Measurements from ENCODE around the gene KCNJ8. TPM values are rescaled to one million over a fixed set of nuclear protein-coding genes. Genes with fewer than 3 reads are reported as not detected.

The KCNJ8 gene
- total and polyA plus RNA-seq, 12 donors = 13.8 to 128 (median 54.8) TPM

DNA sequence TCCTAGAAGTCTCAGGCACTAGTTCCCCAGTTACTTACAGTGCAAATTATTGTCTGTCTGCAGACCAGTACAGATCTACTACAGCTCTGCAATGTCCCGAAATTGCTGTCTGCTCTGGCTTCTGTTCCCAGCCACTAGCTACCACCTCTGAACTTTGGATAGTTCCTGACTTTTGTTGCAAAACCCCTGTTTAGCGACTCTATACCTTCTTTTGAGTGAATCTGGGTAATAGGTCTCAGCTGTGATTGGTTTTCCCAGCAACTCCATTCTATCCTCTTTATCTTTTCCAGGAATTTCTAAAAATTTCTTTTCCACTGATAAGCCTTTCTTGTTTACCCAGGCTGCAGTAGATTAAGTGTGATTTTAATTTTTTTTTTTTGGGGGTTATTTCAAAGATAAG lies 16.8 kb downstream of the KCNJ8 start:
- Histone ChIP-seq H3K36me3 (no peaks in the 10 kb centered on the region), H3K27me3 (no peaks in the 10 kb centered on the region), H3K9me3 (no peaks in the 10 kb centered on the region), H3K4me1 (peaks cover 0 to 14% (median 0%) of the 10 kb centered on the region in 9 donors), H3K4me3 (no peak overlapping the region), H3K27ac (no peak overlapping the region)
- intact Hi-C loops (cut with DNase I) = no loop called here
- TF ChIP-seq, protein P1, sequence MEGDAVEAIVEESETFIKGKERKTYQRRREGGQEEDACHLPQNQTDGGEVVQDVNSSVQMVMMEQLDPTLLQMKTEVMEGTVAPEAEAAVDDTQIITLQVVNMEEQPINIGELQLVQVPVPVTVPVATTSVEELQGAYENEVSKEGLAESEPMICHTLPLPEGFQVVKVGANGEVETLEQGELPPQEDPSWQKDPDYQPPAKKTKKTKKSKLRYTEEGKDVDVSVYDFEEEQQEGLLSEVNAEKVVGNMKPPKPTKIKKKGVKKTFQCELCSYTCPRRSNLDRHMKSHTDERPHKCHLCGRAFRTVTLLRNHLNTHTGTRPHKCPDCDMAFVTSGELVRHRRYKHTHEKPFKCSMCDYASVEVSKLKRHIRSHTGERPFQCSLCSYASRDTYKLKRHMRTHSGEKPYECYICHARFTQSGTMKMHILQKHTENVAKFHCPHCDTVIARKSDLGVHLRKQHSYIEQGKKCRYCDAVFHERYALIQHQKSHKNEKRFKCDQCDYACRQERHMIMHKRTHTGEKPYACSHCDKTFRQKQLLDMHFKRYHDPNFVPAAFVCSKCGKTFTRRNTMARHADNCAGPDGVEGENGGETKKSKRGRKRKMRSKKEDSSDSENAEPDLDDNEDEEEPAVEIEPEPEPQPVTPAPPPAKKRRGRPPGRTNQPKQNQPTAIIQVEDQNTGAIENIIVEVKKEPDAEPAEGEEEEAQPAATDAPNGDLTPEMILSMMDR (IDR thresholded peaks at IDR 0.05) = no peak
- DNase-seq = no peak
- ATAC-seq = no peak
- WGBS, 2 donors = 67 to 80% methylated on average over 2 of the region's 2 CpGs

DNA sequence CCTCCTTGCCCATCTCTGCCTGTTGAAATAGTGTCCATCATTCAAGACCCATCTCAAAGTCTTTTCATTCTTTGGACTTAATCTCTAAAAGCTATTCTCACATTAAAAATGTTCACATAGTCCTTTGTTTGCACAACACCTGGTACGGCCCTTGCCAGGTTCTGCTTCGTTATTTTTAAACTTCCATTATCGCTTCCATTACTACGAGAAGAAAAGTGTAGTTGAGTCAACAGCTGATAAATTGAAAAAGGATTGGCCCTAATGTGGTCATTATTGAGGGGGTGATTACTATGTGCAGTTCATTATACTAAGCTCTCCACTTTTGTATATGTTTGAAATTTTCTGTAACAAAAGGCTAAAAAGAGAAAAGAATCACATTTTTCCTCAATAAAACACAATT lies 17.8 kb downstream of the KCNJ8 start:
- H3K4me1 ChIP-seq = peaks cover 0 to 10% (median 0%) of the 10 kb centered on the region in 9 donors
- ATAC-seq (no peak), DNase-seq (no peak)
- no peaks in the 10 kb centered on the region for H3K9me3 ChIP-seq
- no peak overlapping the region for H3K4me3 ChIP-seq
- TF ChIP-seq, protein P1 (IDR thresholded peaks at IDR 0.05) = no peak
- H3K27me3 ChIP-seq = no peaks in the 10 kb centered on the region
- H3K27ac ChIP-seq = no peak overlapping the region
- no peaks in the 10 kb centered on the region for H3K36me3 ChIP-seq
- intact Hi-C loops (cut with DNase I) = no loop called here
- 96 to 97% methylated on average over 4 of the region's 4 CpGs for WGBS, 2 donors

DNA sequence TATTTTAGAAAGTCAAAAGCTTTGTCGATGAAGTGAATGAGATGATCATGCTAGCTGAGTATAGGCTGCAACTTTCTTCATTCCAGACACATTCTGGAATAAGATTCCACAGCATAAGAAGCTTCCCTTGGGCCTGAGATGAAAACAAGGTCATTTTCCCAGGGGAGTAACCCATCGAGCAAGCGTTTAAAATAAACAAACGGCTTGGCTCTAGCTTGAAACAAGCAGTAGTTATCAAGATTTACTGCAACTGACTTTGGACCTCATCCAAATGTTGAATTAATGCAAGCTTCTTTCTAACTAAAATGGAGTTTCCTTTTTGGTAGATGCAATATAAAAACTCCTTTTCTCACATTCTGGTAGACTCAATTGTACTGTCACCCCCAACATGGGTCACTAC lies 23.0 kb downstream of the KCNJ8 start:
- H3K36me3 ChIP-seq = no peaks in the 10 kb centered on the region
- H3K27me3 ChIP-seq = no peaks in the 10 kb centered on the region
- WGBS, 2 donors = 15 to 32% methylated on average over 4 of the region's 4 CpGs
- H3K9me3 ChIP-seq = no peaks in the 10 kb centered on the region
- ATAC-seq (peak in 5 of 8 donors; percentile 44 to 83 (median 61)), DNase-seq (peak in 1 of 2 donors; percentile 22)
- intact Hi-C loops (cut with DNase I) = no loop called here
- H3K4me1 ChIP-seq = peaks cover 0 to 10% (median 7%) of the 10 kb centered on the region in 9 donors
- TF ChIP-seq, protein P1 (IDR thresholded peaks at IDR 0.05) = no peak
- no peak overlapping the region for H3K4me3 ChIP-seq
- H3K27ac ChIP-seq = peak overlapping the region in 3 of 10 donors; percentile 15 to 60 (median 54)

DNA sequence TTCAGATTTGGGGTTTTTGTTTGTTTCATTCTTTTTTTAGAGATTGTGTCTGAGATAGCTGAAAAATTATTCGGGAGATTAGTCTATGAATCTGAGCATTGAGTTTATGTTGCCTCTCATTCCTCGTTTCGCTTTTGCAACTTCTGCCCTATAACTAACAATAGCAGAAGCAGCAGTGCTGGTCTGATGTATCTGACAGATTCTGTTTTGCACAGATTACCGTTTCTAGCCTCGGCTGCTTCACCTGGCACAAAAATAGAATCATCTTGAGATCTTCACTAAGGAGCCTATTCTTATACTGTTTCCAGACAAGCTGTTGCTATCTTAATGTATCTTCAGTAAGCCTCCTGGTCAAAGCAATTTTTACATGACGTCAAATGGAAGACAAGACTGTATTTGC lies 29.2 kb downstream of the KCNJ8 start:
- intact Hi-C loops (cut with DNase I) = no loop called here
- no peak for ATAC-seq
- no peak for DNase-seq

More for the DNA sequence above, 29.2 kb downstream of the KCNJ8 start:
- WGBS, 2 donors = 81 to 86% methylated on average over 6 of the region's 6 CpGs
- TF ChIP-seq, protein P1 (IDR thresholded peaks at IDR 0.05) = no peak
- Histone ChIP-seq H3K4me3 (no peak overlapping the region), H3K36me3 (no peaks in the 10 kb centered on the region), H3K4me1 (no peaks in the 10 kb centered on the region), H3K27me3 (no peaks in the 10 kb centered on the region), H3K9me3 (peaks cover 0 to 10% (median 0%) of the 10 kb centered on the region in 11 donors), H3K27ac (no peak overlapping the region)
